Esophagus mucosa (tissue), 1 donor: Measurements from ENCODE around the gene RNF167. TPM values are rescaled to one million over a fixed set of nuclear protein-coding genes. Genes with fewer than 3 reads are reported as not detected.
"Not testable (repeated sequence)": the region's sequence is repeated elsewhere in the genome, so short reads cannot be mapped to it uniquely, and the experiment has no call there.

ENCODE experiments used
- ATAC-seq: fragments of 200-7000 bp; cut with Tn5 transposase; one replicate; pipeline ENCODE4 v1.9.1; 2020
- total RNA-seq: library from RNA; stranded (reverse); gene quantifications from one replicate; pipeline ENCODE4 v1.2.4, GENCODE V29; 2023
- donor health status: DM: yes; HTN: yes; CAD: no.

RNF167 gene
- total RNA-seq, 1 donor from 2014 or later, result 79.2 TPM

GRCh38 chr17:4903051-4903818, 36.8 kb upstream of the RNF167 start, which contains the start of gene CHRNE:
CHRNE (minus strand) TSS chr17:4903098; CDS start chr17:4903063, 35 bp downstream.
- peak; percentile 59 for ATAC-seq

- not testable (repeated sequence) for ATAC-seq
Measured at GRCh38 chr17:4906642-4907041, 33.4 kb upstream of the RNF167 start.

GRCh38 chr17:4908301-4908700, 31.8 kb upstream of the RNF167 start:
- peak; percentile 63 for ATAC-seq

- peak; percentile 91 for ATAC-seq
Measured at GRCh38 chr17:4908711-4909496, 31.2 kb upstream of the RNF167 start.

- no peak for ATAC-seq
Measured at GRCh38 chr17:4913994-4914393, 26.1 kb upstream of the RNF167 start.

GRCh38 chr17:4914551-4914950, 25.5 kb upstream of the RNF167 start:
- not testable (repeated sequence) for ATAC-seq

- no peak for ATAC-seq
Measured at GRCh38 chr17:4919511-4920047, 20.5 kb upstream of the RNF167 start.

- peak; percentile 70 for ATAC-seq
Measured at GRCh38 chr17:4920351-4921048, 19.6 kb upstream of the RNF167 start.

GRCh38 chr17:4921320-4921719, 18.7 kb upstream of the RNF167 start:
- no peak for ATAC-seq

- not testable (repeated sequence) for ATAC-seq
Measured at GRCh38 chr17:4926577-4927335, 13.3 kb upstream of the RNF167 start.

GRCh38 chr17:4928881-4929280, 11.2 kb upstream of the RNF167 start:
- ATAC-seq, result no peak

GRCh38 chr17:4931963-4932362, 8.1 kb upstream of the RNF167 start, which contains the start of gene GP1BA:
GP1BA (plus strand) TSS chr17:4932277; CDS start chr17:4932605, 328 bp downstream.
- ATAC-seq, result no peak

GRCh38 chr17:4932756-4933155, 7.3 kb upstream of the RNF167 start:
- ATAC-seq, result no peak

- no peak for ATAC-seq
Measured at GRCh38 chr17:4933646-4934045, 6.4 kb upstream of the RNF167 start.

- peak; percentile 4 for ATAC-seq
Measured at GRCh38 chr17:4934173-4934979, 5.7 kb upstream of the RNF167 start.

- ATAC-seq, result no peak
Measured at GRCh38 chr17:4935650-4936049, 4.4 kb upstream of the RNF167 start.

GRCh38 chr17:4936436-4936835, 3.6 kb upstream of the RNF167 start:
- ATAC-seq, result no peak

GRCh38 chr17:4937553-4937952, 2.5 kb upstream of the RNF167 start:
- no peak for ATAC-seq

- ATAC-seq, result no peak
Measured at GRCh38 chr17:4938069-4938491, 2.0 kb upstream of the RNF167 start.

- ATAC-seq, result no peak
Measured at GRCh38 chr17:4938688-4939545, 1.2 kb upstream of the RNF167 start.
